ENCODE measurements around the gene TRERF1. TPM values are rescaled to one million over a fixed set of nuclear protein-coding genes. Genes with fewer than 3 reads are reported as not detected.

Gene TRERF1
- polyA plus RNA-seq, 1 of the 3 experiments (the other 2 are of a cell fraction) = 3.6 TPM

- H3K4me2 ChIP-seq = no peak overlapping the region
- no peaks in the 10 kb centered on the region for H3K27me3 ChIP-seq (ENCODE audit: insufficient read depth)
- H3K4me1 ChIP-seq (ENCODE audit: control insufficient read depth in 1 of 2, insufficient read depth in 2 of 2, low read depth in 1 of 2, low read length in 1 of 2) = no peaks in the 10 kb centered on the region
- H3K9me3 ChIP-seq = no peaks in the 10 kb centered on the region
- no peaks in the 10 kb centered on the region; the same call in 1 of the 2 replicates for H3K79me2 ChIP-seq (ENCODE audit: insufficient read depth)
- POLR2A ChIA-PET = no interaction called here
- no peak overlapping the region for H3K9ac ChIP-seq
- no peak overlapping the region for H3K27ac ChIP-seq (ENCODE audit: low read depth in 2 of 2, low read length in 1 of 2)
- H3K9me2 ChIP-seq = no peaks in the 10 kb centered on the region
- CTCF ChIA-PET = interaction anchor here (0.6 to 5.2 kb wide), 5 partner anchors 45 to 241 kb away, joined by 3 to 54 read pairs (median 5); no protein-coding TSS in a partner anchor
- WGBS (ENCODE audit: low lambda C conversion rate) = 100% methylated on average over 7 of the region's 7 CpGs
- H3K4me3 ChIP-seq (ENCODE audit: low read depth in 2 of 2, low read length in 1 of 2) = no peak overlapping the region
- DNase-seq = no peak
- H4K20me1 ChIP-seq (ENCODE audit: insufficient read depth) = no peaks in the 10 kb centered on the region
- TF ChIP-seq USF1 (IDR thresholded peaks at IDR 0.05; ENCODE audit: borderline replicate concordance, low read depth) (no peak), CHD2 (IDR thresholded peaks at IDR 0.05; ENCODE audit: low read length, partially characterized antibody) (no peak), GATA2 (CRISPR knock-in tag; IDR thresholded peaks at IDR 0.05) (no peak), EZH2phosphoT487 (IDR thresholded peaks at IDR 0.05; ENCODE audit: borderline replicate concordance, low read depth) (no peak), MXI1 (IDR thresholded peaks at IDR 0.05; ENCODE audit: low read depth, low read length) (no peak), USF2 (IDR thresholded peaks at IDR 0.05; ENCODE audit: borderline replicate concordance, low read depth, low read length) (no peak), FOXJ3 (CRISPR knock-in tag; IDR thresholded peaks at IDR 0.05) (no peak), SMC3 (IDR thresholded peaks at IDR 0.05; ENCODE audit: low read depth, low read length) (no peak), TAF1 (IDR thresholded peaks at IDR 0.05; ENCODE audit: borderline replicate concordance, low read depth, low read length) (no peak), RCOR1 (IDR thresholded peaks at IDR 0.05; ENCODE audit: low read length) (no peak), NFIC (IDR thresholded peaks at IDR 0.05; ENCODE audit: borderline replicate concordance) (no peak)
- H3F3A ChIP-seq (replicated peaks; ENCODE audit: insufficient read depth) = no peaks in the 10 kb centered on the region
- H3K36me3 ChIP-seq (replicated peaks in 1 of 2; ENCODE audit: control insufficient read depth in 1 of 2, insufficient read depth in 2 of 2, low read length in 1 of 2) = no peaks in the 10 kb centered on the region
- H2AFZ ChIP-seq (ENCODE audit: low read depth) = no peak overlapping the region
Observed at GRCh38 chr6:42306439-42307140, 145.1 kb downstream of the TRERF1 start.

GRCh38 chr6:42304053-42304712, 147.5 kb downstream of the TRERF1 start:
- H3K4me1 ChIP-seq (ENCODE audit: control insufficient read depth in 1 of 2, insufficient read depth in 2 of 2, low read depth in 1 of 2, low read length in 1 of 2) = no peaks in the 10 kb centered on the region
- ChIA-PET POLR2A (no interaction called here), CTCF (interaction anchor here (1.2 to 1.6 kb wide), 3 partner anchors 42 to 243 kb away, joined by 3 to 5 read pairs (median 4); no protein-coding TSS in a partner anchor)
- no peak overlapping the region for H3K4me3 ChIP-seq (ENCODE audit: low read depth in 2 of 2, low read length in 1 of 2)
- H3K27ac ChIP-seq (ENCODE audit: low read depth in 2 of 2, low read length in 1 of 2) = no peak overlapping the region
- no peaks in the 10 kb centered on the region for H3K9me3 ChIP-seq
- H3F3A ChIP-seq (replicated peaks; ENCODE audit: insufficient read depth) = no peaks in the 10 kb centered on the region
- H3K36me3 ChIP-seq (replicated peaks in 1 of 2; ENCODE audit: control insufficient read depth in 1 of 2, insufficient read depth in 2 of 2, low read length in 1 of 2) = peaks cover 6 to 9% of the 10 kb centered on the region in 2 experiments
- H2AFZ ChIP-seq (ENCODE audit: low read depth) = no peak overlapping the region
- no peaks in the 10 kb centered on the region for H3K27me3 ChIP-seq (ENCODE audit: insufficient read depth)
- 100% methylated on average over 6 of the region's 6 CpGs for WGBS (ENCODE audit: low lambda C conversion rate)
- no peaks in the 10 kb centered on the region; the same call in 1 of the 2 replicates for H3K79me2 ChIP-seq (ENCODE audit: insufficient read depth)
- H3K4me2 ChIP-seq = no peak overlapping the region
- H3K9me2 ChIP-seq = no peaks in the 10 kb centered on the region
- H3K9ac ChIP-seq = no peak overlapping the region
- no peak for DNase-seq
- H4K20me1 ChIP-seq (ENCODE audit: insufficient read depth) = no peaks in the 10 kb centered on the region
- TF ChIP-seq YY1 (IDR thresholded peaks at IDR 0.05; ENCODE audit: low read depth) = no peak
- TF ChIP-seq MXI1 (IDR thresholded peaks at IDR 0.05; ENCODE audit: low read depth, low read length) = no peak
- no peak for TF ChIP-seq FOXJ3 (CRISPR knock-in tag; IDR thresholded peaks at IDR 0.05)
- no peak for TF ChIP-seq MEF2A (IDR thresholded peaks at IDR 0.05; ENCODE audit: borderline replicate concordance, low read depth)
- no peak for TF ChIP-seq REST (IDR thresholded peaks at IDR 0.05; ENCODE audit: low read depth, low read length)
- no peak for TF ChIP-seq CTCF (IDR thresholded peaks at IDR 0.05)
- TF ChIP-seq RFX5 (IDR thresholded peaks at IDR 0.05; ENCODE audit: low read length) = no peak
- no peak for TF ChIP-seq GABPA (IDR thresholded peaks at IDR 0.05; ENCODE audit: low read depth)
- TF ChIP-seq EZH2phosphoT487 (IDR thresholded peaks at IDR 0.05; ENCODE audit: borderline replicate concordance, low read depth) = no peak
- no peak for TF ChIP-seq JUND (IDR thresholded peaks at IDR 0.05)
- TF ChIP-seq NRF1 (IDR thresholded peaks at IDR 0.05; ENCODE audit: low read depth, low read length) = no peak
- no peak for TF ChIP-seq SMC3 (IDR thresholded peaks at IDR 0.05; ENCODE audit: low read depth, low read length)

Measured in SK-N-SH (cell line).